ENCODE data around the gene FAAP100. TPM values are rescaled to one million over a fixed set of nuclear protein-coding genes. Genes with fewer than 3 reads are reported as not detected.

FAAP100 gene
- total RNA-seq, 6 experiments from 2014 or later = 21.9 to 27.7 (median 23.9) TPM

DNA sequence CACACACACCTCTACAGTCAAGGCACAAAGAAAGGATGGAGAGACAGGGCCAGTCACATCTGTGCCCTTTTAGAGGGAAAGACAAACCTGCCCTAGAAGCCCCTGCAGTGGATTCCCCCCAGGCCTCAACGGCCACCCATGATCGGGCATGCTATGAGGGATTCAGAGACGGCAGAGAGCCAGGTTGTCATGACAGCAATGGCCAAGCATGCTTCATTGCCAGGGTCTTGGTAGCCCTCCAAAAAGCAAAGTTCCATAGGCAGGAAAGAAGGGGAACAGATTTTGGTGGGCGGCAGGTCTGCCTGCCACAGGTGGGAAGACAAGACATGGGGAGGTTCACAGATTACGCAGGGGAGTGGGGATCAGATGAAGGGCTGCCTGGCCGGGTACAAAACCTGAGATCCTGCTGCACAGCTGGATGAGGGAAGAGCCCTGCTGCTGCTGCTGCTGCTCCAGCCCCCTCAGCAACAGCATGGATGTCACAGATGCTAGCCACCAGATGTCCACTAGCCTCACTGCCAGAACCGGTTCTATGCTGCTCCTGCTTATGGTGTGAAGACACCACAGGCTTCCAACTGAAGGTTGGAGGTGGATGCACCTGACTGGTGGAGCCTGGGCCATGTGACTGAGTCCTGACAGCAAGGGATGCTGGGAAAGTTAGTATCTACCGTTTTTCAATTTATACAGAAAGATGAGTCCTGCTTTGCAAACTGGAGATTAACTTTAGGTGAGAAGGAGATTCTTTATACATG lies 57.4 kb downstream of the FAAP100 start:
- peaks cover 7% of the 10 kb centered on the region for H3K27me3 Mint-ChIP-seq (ENCODE audit: insufficient read depth)
- no peak overlapping the region; the same call in 1 of the 2 replicates for H3K4me3 Mint-ChIP-seq
- H3K4me1 Mint-ChIP-seq (ENCODE audit: low read depth) = peaks cover 7% of the 10 kb centered on the region
- no peaks in the 10 kb centered on the region for H3K9me3 Mint-ChIP-seq
- H3K36me3 Mint-ChIP-seq (ENCODE audit: low read depth) = no peaks in the 10 kb centered on the region
- DNase-seq = no peak
- no peak for TF ChIP-seq CTCF (IDR thresholded peaks at IDR 0.05)
- no peak overlapping the region for H3K27ac Mint-ChIP-seq

GRCh38 chr17:81493198-81494038 lies 58.7 kb downstream of the FAAP100 start:
- H3K36me3 Mint-ChIP-seq (ENCODE audit: low read depth) = no peaks in the 10 kb centered on the region
- H3K4me1 Mint-ChIP-seq (ENCODE audit: low read depth) = peaks cover 5% of the 10 kb centered on the region; the same call in 1 of the 2 replicates
- H3K27me3 Mint-ChIP-seq (ENCODE audit: insufficient read depth) = peaks cover 5% of the 10 kb centered on the region; the same call in 1 of the 2 replicates
- no peaks in the 10 kb centered on the region for H3K9me3 Mint-ChIP-seq
- no peak for TF ChIP-seq CTCF (IDR thresholded peaks at IDR 0.05)
- no peak for DNase-seq
- H3K4me3 Mint-ChIP-seq = no peak overlapping the region
- no peak overlapping the region for H3K27ac Mint-ChIP-seq

DNA sequence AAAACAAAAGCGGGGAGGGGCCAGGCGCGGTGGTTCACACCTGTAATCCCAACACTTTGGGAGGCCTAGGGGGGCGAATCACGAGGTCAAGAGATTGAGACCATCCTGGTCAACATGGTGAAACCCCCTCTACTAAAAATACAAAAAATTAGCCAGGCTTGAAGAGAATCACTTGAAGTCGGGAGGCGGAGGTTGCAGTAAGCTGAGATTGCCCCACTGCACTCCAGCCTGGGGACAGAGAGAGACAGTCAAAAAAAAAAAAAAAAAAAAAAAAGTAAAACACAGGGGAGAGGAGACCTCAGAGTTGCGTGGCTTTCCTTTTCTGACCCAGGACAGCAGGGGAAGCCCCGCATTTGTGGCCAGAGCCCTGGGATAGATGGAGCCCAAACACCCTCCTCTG lies 59.4 kb downstream of the FAAP100 start:
- TF ChIP-seq CTCF (IDR thresholded peaks at IDR 0.05) = no peak
- Mint-ChIP-seq H3K9me3 (no peaks in the 10 kb centered on the region), H3K27me3 (ENCODE audit: insufficient read depth) (peaks cover 5% of the 10 kb centered on the region; the same call in 1 of the 2 replicates), H3K4me3 (no peak overlapping the region), H3K27ac (no peak overlapping the region), H3K4me1 (ENCODE audit: low read depth) (peaks cover 5% of the 10 kb centered on the region; the same call in 1 of the 2 replicates), H3K36me3 (ENCODE audit: low read depth) (no peaks in the 10 kb centered on the region)
- no peak for DNase-seq

- TF ChIP-seq CTCF (IDR thresholded peaks at IDR 0.05) = no peak
- no peaks in the 10 kb centered on the region for H3K36me3 Mint-ChIP-seq (ENCODE audit: low read depth)
- H3K4me1 Mint-ChIP-seq (ENCODE audit: low read depth) = peaks cover 5% of the 10 kb centered on the region; the same call in 1 of the 2 replicates
- no peaks in the 10 kb centered on the region for H3K9me3 Mint-ChIP-seq
- peaks cover 5% of the 10 kb centered on the region; the same call in 1 of the 2 replicates for H3K27me3 Mint-ChIP-seq (ENCODE audit: insufficient read depth)
- no peak overlapping the region for H3K4me3 Mint-ChIP-seq
- no peak for DNase-seq
- no peak overlapping the region for H3K27ac Mint-ChIP-seq
Measured at GRCh38 chr17:81492202-81492601, 60.0 kb downstream of the FAAP100 start.

DNA sequence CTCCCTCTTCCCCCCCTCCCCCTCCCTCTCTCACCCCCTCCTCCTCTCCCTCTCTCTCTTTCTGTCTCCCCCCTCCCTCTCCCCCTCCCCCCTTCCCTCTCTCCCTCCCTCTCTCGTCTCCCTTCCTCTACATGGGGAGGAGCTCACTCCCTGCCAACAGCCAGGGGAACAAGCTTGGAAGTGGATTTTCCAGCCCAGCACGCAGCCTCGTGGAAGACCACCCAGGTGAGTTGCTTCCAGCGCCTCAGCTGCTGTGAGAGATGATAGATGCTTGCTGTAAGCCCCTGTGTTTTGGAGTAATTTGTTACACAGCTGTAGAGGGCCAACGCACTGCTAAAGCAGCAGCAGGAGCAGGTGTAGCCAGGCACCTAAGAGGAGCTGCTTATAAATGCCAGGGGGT lies 60.4 kb downstream of the FAAP100 start:
- no peak for DNase-seq
- Mint-ChIP-seq H3K9me3 (no peaks in the 10 kb centered on the region), H3K4me3 (no peak overlapping the region), H3K4me1 (ENCODE audit: low read depth) (peaks cover 5% of the 10 kb centered on the region; the same call in 1 of the 2 replicates), H3K27ac (no peak overlapping the region), H3K27me3 (ENCODE audit: insufficient read depth) (peaks cover 5% of the 10 kb centered on the region; the same call in 1 of the 2 replicates), H3K36me3 (ENCODE audit: low read depth) (no peaks in the 10 kb centered on the region)
- TF ChIP-seq CTCF (IDR thresholded peaks at IDR 0.05) = no peak

All from HFFc6 (cell line).